CD4-positive, alpha-beta T cell treated with Interleukin-1 beta for 1 hour (primary cell): ENCODE results near the gene GNAL.

ENCODE experiments used
- DNase-seq, 2 donors: peaks; one replicate each; pipeline ENCODE4 v3.0.0-alpha.2; 2020 to 2022

The GNAL gene

DNA sequence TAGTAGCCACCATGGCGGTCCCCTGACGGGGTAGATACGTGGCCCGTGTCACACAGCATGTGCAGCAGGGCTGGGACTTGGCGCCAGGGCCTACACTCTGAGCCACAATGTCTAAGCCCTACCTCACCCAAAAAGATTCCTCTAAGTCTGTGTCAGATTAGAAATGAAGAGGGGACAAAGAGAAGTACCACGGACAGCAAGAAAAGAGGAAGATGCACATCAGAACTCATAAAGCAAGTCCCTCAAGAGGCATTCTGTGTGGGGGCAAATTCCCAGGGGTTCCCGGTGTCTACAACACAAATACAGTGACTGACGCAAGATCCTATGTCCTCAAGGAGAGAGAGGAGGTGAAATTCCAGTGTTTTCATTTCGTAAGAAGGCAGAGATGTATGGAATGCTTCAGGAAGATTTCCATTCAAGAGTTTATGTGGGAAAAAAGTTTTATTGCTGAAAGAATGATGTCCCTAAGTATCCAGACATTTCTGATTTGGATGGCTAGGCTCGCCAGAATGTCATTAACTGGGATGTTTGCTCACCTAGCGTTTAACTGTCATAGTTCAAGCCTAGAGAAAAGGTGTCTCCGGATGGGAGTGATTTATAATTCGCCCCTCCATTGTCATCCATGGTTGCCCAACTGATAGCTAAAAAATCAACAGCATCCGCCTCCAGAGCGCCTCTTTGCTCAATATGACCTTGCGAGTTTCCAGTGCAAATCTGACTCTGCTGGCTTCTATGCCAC is 86.5 kb downstream of the GNAL start:
- DNase-seq = no peak

DNA sequence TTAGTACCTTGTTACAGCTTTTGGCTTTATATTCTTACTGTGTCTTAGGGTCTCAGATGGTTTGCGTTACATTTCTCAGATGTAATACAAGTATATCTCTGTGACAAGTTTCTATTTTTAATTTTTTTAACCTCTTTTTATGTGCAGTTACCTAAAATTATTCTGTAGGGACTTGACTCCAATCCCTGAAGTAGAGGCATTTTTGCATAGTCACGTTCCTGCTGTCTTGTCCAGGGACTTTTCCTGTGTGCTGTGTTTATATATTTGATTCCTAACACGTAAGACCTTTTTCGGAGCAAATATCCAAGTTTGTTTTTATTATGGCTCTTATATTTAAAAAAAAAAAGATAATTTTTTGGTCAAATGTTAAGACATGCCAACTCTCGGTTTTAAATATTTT is 91.0 kb downstream of the GNAL start:
- DNase-seq = no peak

DNA sequence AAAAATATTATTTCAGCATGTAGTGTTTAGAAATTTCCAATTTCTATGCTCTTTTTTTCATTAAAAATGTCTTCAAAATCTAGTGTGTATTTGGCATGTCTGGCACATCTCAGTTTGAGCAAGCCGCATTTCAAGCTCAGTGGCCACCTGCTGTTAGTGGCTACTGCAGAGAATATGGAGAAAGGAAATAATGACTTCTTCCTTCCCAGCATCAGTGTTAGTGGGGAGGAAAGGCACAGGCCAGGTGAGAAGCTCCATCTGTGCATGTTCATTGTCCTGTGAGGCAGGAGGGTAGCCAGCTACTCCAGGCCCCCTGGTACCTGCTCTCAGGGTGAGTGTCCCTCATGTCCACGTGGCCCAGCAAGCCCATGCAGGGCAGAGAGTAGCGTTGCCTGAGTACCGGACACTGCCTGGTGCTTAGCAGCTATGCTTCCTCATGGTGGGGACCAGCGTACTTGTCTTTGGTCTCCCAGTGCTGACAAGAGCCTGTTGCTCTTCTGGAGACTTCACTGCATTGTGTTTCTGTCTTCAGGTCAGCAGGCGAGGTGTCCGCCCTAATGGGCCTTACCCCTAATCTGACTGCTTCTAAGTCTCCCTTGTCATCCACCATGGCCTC is 94.8 kb downstream of the GNAL start:
- DNase-seq = no peak

DNA sequence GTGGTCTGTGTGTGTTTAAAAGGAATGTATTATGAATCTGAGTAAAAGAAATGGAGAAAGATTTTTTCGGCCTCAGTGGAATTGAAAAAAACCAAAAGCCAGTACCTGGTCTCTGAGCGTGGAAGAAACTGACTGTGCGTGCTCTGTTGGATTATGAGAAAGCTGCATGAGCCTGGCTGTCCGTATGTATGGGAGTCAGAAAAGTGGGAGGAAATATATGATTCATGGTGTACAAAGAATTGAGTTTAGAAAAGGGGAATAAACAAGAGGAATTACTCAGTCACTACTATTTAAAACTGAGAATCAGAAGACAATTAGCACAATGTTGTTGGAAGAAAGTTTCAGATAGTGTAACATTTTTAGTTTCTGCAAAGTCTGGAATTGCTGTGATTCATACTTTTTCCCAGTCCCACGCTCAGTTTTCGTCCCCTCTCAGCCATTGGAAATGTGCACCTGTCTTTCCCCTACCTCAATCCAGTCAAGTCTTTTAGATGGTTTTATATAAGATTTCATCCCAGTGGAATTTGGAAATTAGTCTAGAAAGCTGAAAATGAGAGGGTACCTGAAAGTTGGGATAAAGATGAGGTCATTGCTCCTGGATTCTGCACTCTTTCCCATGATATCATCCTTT is 95.7 kb downstream of the GNAL start:
- DNase-seq = no peak

DNA sequence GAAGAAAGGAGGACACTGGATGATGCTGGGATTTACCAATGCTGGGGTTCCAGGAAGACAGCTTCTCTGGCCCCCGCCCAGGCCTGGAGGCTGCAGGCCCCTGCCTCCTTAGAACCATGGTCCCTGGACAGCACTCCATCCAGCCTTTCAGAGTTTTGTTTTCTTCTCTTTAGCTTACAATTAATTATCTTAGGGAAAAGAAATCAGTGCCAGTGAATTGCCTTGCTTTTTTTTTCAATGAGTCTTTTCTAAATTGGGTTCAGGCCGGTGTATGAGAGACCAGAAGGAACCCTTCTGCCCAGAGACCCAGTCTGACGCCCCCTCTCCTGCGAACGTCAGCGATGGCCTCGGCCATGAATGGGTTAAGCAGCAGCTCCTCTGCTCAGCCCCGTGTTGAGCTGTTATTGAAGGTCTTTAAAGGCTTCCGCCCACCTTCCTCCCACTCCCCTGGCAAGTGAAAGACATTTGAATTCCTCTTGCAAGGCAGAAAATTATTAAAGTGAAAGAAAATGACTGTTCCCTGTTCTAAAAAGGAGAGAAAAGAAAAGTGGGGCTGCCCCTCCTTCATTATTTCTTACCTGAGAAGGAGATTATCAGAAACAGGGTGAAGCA is 96.5 kb downstream of the GNAL start:
- DNase-seq = no peak

DNA sequence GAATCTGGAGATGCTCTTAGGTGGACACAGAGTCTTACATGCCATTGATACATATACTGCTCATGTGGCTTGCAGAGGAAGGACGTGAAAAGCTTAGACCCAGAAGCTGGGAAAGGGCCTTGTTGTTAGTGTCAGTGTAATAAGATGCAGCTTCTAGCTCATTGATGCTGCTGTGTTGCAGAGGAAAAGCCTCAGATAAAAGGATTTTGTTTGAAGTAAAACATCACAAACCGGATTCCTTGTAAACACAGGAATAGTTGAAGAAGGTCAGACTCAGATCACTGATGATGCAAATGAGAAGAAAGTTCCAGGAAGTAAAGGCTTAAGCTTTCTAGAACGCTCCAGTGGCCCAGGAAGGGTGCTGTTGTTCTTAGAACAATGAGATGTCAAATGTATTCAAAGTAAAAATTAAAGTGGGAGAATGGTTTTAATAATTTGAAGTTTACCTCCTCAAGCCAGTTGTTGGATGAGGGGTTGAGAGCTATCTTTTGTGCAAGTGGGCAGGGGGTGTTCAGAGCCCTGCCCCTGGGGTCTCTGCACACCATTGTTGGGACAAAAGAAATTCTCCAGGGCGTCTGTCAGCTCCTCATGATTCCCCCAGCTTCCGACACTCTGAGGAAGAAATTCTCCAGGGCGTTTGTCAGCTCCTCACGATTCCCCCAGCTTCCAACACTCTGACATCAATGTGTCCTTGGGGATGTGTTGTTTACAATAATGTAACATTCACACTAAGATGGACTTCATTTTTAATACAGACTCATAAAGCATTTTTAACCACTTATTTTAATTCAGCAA is 100.8 kb downstream of the GNAL start:
- DNase-seq = no peak

DNA sequence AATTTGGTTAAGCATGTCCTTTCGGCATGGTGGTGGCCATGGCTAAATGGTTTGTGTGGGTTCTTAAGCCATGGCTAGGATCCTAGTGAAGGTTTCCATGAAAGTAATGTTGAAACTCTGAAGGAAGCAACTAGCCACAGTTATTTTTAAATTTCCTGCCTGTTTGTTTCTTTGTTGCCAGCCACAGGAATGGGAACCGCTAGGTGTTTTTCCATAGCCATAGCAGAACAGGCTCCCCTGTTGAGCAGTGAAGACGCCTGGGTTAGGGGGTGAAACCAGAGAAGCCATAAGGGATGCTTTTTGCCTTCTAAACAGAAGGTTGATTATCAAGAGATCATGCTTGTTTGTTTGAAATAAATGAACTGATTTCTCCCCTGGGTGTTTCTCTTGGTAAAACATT is 102.1 kb downstream of the GNAL start:
- no peak for DNase-seq

DNA sequence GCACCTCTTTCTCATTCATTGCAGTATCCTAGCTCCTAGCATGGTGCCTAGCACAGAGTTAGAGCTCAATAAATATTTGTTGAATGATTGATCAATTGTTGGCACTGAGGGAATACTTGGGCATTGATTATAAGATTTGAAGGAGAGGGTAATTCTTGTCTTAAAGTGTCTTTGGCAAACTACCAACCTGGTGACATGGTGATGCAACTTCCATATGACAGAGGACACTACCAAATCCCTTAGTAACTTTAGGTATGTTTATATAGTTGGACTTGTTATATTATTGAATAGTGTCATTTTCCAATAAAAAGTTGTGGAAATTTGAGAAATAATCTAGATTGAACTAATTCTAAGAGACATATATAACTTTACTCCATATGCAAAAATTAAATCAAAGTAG is 103.6 kb downstream of the GNAL start:
- DNase-seq = no peak

DNA sequence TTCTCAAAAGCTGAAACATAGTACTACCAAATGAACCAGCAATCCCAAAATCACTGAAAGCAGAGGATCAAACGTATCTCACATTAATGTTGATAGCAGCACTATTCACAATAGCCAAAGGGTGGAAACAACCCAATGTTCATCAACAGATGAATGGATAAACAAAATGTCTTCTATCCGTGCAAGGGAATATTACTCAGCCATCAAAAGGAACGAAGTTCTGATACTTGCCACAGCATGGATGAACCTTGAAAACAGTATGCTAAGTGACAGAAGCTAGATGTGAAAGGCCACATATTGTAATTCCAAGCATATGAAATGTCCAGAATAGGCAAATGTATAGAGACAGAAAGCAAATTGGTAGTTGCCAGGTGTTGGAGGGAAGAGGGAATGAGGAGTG is 105.1 kb downstream of the GNAL start:
- DNase-seq = no peak

DNA sequence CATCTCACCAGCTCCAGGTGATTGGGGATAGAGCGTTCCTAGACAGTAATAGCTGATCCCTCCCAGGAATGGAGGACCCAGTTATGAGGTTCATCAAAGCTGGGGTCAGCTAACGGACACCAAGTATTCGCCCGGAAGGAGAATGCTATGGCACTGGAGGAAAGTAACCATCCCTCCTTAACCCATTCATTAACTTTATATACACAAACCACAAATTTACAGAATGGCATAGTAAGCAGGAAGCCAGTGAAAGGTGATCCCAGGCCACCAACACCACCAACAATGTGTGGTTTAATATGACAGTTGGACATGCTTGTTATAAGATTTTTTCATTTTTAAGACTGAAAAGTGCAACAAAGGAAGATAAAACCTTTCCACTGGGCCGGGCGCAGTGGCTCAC is 106.9 kb downstream of the GNAL start:
- DNase-seq = no peak

DNA sequence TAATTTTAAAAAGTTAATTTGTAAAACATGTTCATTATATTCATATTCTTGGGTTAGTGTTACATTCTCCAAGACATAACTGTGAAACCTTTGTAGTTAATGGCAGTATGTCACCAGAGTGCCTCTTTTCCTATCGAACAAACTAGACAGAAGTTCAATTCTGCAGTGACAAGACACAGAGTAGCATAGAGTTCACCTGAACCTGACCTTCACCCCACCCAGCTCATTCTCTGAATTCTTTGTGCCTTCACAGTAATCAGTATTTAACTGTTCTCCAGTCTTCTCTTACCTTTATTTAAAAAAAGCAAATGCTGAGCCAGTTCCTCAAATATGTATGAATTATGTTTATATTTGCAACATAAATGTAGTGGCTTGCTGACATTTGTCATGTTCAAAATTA is 109.2 kb downstream of the GNAL start:
- DNase-seq = no peak

DNA sequence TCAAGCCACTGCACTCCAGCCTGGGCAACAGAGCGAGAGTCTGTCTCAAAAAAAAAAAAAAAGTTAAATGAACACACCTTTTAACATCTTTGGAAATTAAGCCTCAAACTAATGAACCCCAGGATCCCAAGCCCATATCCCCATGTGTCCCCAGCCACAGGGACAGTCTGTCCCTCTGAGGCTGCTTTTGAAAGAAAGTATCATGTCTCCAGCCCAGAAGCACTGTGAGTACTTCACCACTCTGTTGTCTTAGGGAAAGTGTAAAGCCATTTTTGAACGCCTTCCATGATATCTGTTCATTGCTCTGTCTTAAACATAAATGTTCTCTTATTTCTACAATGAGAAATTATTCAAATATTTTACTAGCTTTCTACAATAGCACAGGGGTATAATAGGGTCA is 110.0 kb downstream of the GNAL start:
- no peak for DNase-seq

DNA sequence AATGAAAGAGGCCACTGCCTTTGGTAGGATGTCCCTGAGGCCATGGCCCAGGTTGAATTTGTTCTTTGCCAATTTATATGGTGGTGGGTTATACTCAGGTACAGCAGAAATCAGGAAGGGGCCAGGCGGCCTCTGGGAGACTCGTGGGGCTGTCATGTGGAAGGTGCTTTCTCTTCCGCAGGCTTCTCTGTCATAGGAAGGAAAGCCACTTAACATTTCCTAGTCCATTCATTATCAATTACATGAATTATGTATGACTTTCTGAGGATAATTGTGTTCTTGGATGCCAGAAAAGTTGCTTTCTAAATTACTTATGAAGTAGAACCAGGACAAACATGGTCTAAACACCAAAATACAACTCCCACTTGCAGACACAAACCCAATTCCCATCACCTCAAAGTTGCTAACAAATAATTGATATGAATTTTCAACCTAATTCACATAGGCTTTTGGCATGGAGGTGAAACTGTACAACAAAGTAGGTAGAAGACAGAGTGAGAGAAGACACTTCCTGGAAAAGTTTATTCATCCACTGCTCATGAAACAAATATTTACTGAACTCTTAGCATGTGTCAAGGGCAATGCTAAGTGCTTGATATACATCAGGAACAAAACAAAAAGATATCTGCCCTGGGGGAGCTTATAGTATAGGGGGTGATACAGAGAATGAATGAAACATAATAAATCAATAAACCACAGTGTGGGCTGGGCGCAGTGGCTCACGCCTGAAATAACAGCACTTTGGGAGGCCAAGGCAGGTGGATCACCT is 111.7 kb downstream of the GNAL start:
- DNase-seq = no peak

DNA sequence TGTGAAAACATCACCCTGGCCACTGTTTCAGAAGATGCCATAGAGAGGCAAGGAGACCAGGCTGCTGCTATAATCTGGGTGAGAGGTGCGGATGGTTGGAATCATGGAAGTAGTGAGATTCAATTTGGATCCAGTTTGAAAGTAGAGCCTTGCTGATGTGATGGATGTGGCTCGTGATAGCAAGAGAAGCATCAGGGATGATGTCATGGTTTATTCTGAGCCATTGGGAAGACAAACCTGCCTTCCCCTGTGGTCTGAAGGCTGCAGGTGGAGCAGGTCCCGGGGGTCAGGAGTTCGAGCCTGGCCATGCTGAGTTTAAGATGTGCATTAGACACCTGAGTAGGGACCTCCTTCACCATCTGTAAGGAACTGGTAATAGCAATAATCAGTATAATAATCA is 112.5 kb downstream of the GNAL start:
- DNase-seq = no peak

DNA sequence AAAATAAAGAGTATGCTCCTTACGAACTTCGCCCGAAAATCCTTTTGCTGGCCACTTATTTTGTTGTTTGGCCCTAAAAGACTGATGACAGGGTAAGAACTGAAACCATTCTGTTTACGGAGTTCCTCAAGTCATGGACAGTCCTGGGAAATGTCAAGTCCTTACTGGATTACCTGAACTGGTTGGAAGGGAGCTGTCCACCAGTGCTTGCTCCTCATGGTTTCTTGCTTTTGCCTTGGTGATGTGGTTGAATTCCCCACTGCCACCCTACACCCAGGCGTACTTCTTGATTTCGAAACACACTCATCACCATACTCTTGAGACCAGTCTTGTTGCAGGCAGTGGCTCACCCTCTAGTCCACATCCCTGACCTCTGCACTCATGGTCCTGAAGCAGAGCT is 113.1 kb downstream of the GNAL start:
- no peak for DNase-seq

DNA sequence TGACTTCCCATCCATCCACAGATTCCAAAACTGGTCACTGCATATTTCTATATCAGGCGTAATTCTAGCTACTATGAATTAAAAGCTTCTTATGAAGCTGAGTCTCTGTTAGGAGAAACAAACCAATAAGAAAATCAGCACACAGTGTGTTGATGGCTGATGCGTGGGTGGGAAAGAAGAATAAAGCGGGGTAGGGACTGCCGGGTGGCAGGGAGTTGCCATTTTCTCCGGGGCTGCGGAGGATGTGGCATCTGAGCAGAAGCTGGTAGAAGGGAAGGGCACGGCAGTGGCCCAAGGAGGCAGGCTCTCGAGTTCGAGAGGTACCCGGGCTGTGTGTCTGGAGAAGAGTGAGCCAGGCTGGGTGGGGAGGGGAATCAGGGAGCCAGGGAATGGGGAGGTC is 113.5 kb downstream of the GNAL start:
- no peak for DNase-seq

DNA sequence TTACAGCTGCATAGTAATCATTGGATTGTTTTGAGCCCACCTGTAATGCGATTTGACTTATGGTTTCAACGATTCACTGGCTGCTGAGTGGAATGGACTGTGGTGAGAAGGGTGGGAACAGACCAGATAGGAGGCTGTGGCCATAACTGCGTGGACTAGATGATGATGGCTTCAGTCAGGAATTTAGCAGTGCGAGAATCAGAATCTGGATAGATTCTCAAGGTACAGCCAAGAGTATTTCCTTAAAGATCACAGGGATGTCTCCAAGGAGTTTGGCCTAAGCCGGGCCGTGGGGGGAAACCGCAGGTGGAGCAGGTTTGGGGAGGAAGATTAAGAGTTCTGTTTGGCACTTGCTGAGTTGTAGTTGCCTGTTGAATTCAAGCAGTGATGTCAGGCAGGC is 118.2 kb downstream of the GNAL start:
- no peak for DNase-seq

DNA sequence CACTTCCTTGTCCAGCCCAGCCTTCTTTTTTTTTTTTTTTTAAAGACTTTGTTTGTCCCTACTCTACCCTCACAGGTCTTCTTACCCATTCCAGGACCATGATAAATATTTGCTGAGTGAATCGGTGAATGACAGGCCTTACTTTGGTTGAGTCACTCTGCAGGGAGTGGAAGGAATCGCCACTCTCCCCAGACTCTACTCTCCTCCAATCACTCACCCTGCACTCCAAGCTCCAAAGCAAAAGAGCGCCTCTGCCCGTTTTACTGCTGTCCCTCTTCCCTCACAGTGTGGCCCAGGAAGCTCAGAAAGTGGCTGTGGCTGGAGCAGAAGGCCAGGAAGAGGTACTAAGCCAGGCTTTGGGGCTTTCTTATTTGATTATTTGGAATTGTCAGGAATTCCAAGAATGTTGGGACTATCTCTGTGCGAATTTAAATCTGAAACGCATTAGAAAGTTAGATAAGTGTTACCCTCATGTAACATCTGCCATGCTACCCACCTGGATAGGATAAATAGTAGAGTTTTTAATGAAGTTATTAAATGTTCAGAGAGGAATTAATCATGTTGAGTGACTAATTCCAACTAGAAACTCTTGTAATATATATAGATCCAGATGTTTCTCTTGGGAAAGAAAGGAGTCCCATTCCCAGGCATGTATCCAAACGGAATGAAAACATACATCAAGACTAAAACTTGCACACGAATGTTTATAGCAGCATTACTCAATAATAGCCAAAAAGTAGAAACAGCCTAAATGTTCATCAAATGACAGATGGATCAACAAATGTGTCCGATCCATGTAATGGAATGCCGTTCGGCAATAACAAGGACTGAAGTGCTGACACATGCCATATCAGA is 119.2 kb downstream of the GNAL start:
- DNase-seq = no peak

DNA sequence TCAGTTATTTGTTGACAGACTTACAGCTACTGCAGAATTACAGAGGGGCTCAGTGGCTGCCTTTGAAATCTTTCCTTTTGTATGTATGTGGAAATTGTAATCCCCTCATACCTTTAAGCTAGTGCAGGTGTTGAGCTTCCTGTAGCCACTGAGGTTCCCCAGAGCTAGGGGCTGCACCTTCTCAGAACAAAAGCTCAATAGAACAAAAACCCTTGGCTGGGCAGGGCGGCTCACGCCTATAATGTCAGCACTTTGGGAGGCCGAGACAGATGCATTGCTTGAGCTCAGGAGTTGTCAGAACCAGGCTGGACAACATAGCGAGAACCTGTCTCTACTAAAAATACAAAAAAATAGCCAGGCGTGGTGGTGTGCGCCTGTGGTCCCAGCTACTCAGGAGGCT is 120.8 kb downstream of the GNAL start:
- no peak for DNase-seq

DNA sequence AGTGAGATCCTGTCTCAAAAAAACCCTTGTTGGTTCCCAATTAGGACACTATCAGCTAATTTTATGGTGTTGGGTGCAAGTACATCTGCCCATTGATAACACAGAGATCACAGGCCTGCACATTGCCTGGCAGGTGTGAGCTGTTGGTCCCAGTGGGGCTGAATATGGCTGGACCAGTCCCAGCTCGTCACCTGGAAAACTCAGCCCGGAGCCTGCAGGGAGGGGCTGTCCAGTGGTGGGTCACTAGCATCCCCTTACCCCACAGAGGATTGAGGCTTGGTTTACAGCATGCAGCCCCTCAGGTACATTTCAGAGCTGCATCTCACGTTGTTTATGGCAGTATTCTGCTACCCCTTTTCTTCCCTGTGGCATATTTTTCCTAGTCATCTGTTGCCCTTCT is 121.3 kb downstream of the GNAL start:
- no peak for DNase-seq

DNA sequence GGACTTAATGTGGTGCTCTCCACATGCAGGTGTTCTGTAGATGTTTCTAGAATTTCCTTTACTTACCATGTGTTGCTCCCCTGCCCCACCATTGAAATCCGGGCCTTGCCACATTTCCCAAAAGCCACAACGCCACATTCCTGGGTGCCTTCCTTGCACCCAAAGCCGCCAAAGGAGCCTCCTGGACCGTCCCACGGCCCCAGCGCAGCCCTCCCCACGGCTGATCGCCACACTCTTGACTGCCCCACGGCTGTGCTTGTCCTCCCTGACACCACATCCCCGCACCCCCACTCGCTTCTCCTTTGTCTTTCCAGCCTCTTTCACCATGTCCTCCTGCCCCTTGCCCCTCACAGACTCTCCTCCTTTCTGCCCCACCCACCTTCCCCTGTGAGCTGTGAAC is 121.9 kb downstream of the GNAL start:
- DNase-seq = no peak

DNA sequence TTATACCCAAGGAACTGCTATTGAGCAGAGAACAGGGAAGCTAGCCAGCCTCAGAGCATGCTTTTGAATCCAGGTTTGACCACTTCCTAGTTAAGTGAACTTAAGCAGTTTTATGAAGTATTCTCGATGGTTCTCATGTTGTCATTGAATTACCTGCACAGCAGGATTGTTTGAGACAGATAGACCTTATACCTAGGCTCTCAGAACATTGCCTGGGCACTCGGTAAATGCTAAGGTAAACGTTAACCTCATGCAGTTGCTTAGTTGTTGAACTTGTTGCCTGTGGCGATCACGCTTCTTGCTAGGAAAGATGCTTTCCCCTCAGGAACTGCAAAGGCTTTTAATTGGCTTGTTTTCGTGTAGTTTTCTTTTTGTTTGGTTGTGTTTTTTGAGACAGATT is 128.2 kb downstream of the GNAL start:
- no peak for DNase-seq
